Retinal pigment epithelial cell (primary cell): ENCODE results near the gene CCNT2.

ENCODE experiments used
- DNase-seq: peaks from one replicate; pipeline ENCODE4 v3.0.0-alpha.2; 2010; ENCODE audit warnings: low read depth
- H3K4me3 ChIP-seq: 2 replicates; pipeline ENCODE4 v1.5.1; 2011; ENCODE audit warnings: mild to moderate bottlenecking, low read length, control low read depth, moderate library complexity
- TF ChIP-seq, protein P1 (sequence below): conservative IDR thresholded peaks from 2 replicates; pipeline ENCODE4 v1.5.1; 2011; ENCODE audit warnings: low read depth, low read length, control low read depth, inconsistent platforms

Gene CCNT2

DNA sequence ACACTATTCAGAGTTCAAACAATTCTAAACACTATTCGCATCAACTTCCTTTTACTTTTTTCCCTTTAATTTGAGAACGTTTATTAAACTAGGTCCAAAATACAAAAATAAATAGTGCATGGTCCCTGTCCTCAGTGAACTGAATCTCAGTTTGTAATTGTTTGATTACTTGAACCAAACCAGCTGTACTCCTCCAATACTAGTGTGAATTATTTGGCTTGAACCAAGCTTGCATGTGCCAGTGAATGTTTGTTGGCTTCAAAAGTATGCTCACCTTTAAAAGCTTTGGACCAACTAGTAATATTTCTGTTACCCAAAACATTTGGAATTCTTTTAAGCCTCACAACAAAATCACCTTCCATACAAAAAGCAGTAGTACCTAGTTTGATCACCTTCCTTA, 15.5 kb downstream of the CCNT2 start:
- TF ChIP-seq, protein P1, sequence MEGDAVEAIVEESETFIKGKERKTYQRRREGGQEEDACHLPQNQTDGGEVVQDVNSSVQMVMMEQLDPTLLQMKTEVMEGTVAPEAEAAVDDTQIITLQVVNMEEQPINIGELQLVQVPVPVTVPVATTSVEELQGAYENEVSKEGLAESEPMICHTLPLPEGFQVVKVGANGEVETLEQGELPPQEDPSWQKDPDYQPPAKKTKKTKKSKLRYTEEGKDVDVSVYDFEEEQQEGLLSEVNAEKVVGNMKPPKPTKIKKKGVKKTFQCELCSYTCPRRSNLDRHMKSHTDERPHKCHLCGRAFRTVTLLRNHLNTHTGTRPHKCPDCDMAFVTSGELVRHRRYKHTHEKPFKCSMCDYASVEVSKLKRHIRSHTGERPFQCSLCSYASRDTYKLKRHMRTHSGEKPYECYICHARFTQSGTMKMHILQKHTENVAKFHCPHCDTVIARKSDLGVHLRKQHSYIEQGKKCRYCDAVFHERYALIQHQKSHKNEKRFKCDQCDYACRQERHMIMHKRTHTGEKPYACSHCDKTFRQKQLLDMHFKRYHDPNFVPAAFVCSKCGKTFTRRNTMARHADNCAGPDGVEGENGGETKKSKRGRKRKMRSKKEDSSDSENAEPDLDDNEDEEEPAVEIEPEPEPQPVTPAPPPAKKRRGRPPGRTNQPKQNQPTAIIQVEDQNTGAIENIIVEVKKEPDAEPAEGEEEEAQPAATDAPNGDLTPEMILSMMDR: no peak
- H3K4me3 ChIP-seq: no peak overlapping the region
- no peak for DNase-seq

DNA sequence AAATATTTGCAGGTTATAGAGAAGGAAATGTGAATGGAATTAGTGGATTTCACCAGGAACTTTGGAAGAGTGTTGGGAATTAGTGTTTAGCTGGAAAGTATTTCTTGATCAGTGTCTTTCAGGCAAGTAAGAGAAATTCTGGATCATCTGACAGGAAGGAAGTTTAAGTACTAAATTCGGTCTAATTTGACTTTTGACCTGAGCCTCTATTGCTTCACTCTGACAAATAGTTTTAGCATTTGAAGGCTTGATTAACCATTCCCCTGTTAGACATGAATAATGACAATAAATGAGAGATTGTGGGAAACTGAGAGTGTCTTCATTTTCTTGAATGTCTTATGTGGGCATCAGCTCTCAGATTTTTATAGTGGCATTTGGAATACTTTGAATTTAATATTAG, 16.0 kb downstream of the CCNT2 start:
- TF ChIP-seq, protein P1: no peak
- H3K4me3 ChIP-seq: no peak overlapping the region
- DNase-seq: no peak

DNA sequence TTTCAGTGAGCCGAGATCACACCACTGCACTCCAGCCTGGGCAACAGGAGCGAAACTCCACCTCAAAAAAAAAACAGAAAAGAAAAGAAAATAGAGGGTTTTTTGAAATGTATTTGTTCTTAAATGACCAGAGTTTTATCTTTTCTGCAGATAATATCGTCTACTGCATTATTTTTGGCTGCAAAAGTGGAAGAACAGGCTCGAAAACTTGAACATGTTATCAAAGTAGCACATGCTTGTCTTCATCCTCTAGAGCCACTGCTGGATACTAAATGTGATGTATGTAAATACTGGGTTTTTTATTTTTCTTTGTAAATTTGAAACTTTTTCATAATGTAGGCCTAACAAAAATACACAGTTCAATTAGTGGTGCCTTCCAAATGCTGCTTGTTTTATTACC, 18.1 kb downstream of the CCNT2 start:
- TF ChIP-seq, protein P1: no peak
- H3K4me3 ChIP-seq: no peak overlapping the region
- DNase-seq: no peak

DNA sequence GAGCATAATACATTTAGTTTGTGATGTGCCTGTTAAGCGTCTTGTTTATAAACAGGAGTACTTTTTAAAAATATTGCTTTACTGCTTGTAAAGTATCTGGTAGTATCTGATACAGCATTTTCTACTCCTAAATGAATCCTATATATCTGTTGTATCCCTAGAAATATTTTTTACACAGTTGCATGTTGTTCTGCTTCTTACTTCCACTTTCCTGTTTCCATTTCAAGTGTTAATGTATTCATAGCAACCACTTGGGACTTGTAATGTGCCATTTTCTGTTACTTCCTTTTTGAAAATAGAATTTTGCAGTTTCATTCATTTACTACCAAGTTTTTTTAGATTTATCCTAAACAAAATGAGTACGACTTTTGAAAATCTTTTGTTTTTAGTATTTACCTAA, 24.9 kb downstream of the CCNT2 start:
- TF ChIP-seq, protein P1: no peak
- DNase-seq: no peak
- H3K4me3 ChIP-seq: no peak overlapping the region

DNA sequence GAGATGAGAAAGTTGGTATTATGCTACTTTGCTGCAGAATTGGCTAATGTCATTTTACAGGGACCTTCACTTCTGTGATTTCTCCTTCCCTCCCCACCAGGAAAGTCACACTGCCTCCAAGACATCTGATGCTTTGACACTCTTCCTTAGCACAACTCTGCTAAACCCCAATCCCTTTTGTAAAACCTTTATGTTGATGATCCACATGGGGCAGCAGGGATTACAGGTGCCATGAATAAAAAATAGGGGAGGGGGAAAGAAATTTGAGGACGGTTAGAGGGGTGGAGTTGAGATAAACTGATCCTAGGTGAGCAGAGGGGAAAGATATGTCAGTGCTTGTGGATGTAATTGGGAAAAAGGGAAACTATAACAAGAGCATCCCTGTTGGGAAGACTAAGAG, 26.4 kb downstream of the CCNT2 start:
- TF ChIP-seq, protein P1: no peak
- H3K4me3 ChIP-seq: no peak overlapping the region
- DNase-seq: no peak

DNA sequence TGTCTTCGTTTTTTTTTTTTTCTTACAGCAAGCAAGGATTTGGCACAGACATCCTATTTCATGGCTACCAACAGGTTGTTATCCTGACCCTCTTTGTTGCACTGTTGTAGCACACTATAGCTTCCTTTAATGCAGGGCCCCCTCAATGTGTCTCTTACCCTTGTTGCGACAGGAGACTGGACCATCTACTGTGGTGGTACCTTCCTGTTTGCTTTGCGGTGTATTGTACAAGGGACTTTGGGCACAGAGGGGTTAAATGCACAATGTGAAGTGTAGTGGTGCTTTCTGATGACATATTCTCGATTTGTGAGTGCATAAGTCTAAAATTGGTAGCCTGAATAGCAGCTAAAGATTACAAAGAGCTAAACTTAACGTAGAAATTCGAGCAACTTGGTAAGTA, 27.5 kb downstream of the CCNT2 start:
- no peak for DNase-seq
- no peak overlapping the region for H3K4me3 ChIP-seq
- TF ChIP-seq, protein P1: no peak

DNA sequence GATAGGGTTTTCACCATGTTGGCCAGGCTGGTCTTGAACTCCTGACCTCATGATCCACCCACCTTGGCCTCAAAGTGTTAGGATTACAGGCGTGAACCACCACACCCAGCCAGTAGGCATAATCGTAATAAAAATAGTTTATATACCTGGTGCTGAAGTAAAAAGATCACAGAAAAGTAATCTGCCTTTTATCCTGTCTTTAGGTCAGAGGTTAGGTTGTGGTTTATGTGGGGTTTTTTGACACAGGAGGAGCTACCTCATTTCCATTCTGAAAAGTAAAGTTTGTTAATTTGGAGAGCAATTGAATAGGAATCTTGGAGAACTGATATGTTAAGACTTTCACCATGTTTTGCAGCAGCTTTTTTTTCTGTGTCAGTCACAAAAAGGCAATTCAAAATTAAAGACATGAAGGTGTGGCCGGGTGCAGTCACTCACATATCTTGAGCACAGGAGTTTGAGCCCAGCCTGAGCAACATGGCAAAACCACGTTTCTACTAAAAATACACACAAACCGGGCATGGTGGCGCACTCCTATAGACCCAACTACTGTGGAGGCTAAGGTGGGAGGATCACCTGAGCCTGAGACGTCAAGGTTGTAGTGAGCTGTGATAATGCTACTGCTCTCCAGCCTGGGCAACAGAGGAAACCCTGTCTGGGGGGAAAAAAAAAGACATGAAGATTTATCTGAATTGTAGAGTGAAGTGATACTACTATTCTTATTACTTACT, 31.5 kb downstream of the CCNT2 start:
- TF ChIP-seq, protein P1: no peak
- H3K4me3 ChIP-seq: no peak overlapping the region
- no peak for DNase-seq
